ENCODE measurements around the gene BTN1A1.

DNA sequence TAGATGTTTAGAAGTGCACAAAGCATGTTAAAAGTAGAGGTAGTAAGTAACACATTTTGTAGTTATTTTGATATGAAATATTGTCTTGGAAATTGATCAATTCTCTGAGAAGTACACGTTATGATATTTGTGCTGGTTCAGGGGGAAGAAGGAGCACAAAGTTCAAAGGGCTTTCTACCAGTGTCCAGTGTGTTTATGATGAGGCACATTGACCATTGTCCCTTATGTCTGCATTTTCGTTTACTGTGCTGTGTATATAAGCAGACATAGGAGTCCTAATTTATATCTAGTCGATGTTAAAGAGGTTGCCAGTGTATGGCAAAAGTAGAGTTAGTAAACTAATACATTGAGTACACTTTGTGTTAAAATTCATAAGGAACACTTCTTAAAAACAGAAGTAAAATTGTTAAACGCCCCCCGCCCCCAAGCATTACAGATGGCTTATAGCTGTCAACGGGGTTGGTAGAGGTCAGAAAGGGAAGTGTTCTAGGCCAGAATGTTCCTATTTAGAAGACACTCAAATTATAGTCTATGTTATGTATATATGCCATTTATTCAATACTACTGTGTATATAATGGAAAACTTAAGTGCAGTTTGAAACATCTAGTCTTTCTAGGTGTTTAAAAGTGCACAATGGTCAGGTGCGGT, 24.7 kb downstream of the BTN1A1 start:
- TF ChIP-seq, protein P1, sequence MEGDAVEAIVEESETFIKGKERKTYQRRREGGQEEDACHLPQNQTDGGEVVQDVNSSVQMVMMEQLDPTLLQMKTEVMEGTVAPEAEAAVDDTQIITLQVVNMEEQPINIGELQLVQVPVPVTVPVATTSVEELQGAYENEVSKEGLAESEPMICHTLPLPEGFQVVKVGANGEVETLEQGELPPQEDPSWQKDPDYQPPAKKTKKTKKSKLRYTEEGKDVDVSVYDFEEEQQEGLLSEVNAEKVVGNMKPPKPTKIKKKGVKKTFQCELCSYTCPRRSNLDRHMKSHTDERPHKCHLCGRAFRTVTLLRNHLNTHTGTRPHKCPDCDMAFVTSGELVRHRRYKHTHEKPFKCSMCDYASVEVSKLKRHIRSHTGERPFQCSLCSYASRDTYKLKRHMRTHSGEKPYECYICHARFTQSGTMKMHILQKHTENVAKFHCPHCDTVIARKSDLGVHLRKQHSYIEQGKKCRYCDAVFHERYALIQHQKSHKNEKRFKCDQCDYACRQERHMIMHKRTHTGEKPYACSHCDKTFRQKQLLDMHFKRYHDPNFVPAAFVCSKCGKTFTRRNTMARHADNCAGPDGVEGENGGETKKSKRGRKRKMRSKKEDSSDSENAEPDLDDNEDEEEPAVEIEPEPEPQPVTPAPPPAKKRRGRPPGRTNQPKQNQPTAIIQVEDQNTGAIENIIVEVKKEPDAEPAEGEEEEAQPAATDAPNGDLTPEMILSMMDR (IDR thresholded peaks at IDR 0.05; ENCODE audit: low read length) = no peak
- no peak for TF ChIP-seq EZH2 (optimal IDR thresholded peaks at IDR 0.05; ENCODE audit: low read depth, low read length)

All from MM.1S (cell line).